OCI-LY7 (cell line): ENCODE data around the gene CCDC57.

Experiments
- CTCF ChIP-seq: fragments of 200-600 bp; sonication (generic); conservative IDR thresholded peaks from 2 replicates; pipeline ENCODE4 v1.5.1; 2014; ENCODE audit warnings: mild to moderate bottlenecking, antibody characterized with exemption, low read length, moderate library complexity, mixed read lengths
- EZH2phosphoT487 ChIP-seq: fragments of 200-600 bp; sonication (generic); IDR thresholded peaks from 2 replicates; pipeline ENCODE4 v1.6.1; 2018; ENCODE audit warnings: low read depth, borderline replicate concordance, mild to moderate bottlenecking, mixed run types, antibody characterized with exemption, low read length, moderate library complexity, mixed read lengths

- no peak for TF ChIP-seq CTCF
- no peak for TF ChIP-seq EZH2phosphoT487
Observed at GRCh38 chr17:82242698-82242976, 30.0 kb upstream of the CCDC57 start.
